Spleen (tissue), 7 donors: ENCODE results near the gene EPHA6.

ENCODE experiments used
- CTCF ChIP-seq, 11 experiments: fragments of 200-600 bp in 7 of 11; fragments of 450-650 bp in 4 of 11; sonication (generic) in 4 of 11; IDR thresholded peaks in 8 of 11; conservative IDR thresholded peaks in 3 of 11; 1 replicate in 7 of 11; 2 replicates in 4 of 11; pipeline versions ENCODE4 v1.4.0 to v1.8.0; 2016 to 2021; ENCODE audit warnings: antibody characterized with exemption in 11 of 11, inconsistent platforms in 4 of 11, mild to moderate bottlenecking in 1 of 11
- POLR2A ChIP-seq, 3 donors: fragments of 450-650 bp; IDR thresholded peaks; one replicate each; pipeline ENCODE4 v1.5.1; 2017; ENCODE audit warnings: antibody characterized with exemption in 3 of 3, mild to moderate bottlenecking in 1 of 3
- POLR2AphosphoS5 ChIP-seq, 3 donors: sonication (generic); formaldehyde crosslinking; IDR thresholded peaks; one replicate each; pipeline ENCODE4 v1.5.1; 2017; ENCODE audit warnings: antibody characterized with exemption in 3 of 3
- donor health status: DM: no; HTN: no; CAD: no; lungs with moderate emphysema.
- donor health status: DM: no; HTN: no; CAD: no.
- donor health status: DM: no; HTN: no; CAD: no.

GRCh38 chr3:97658668-97659285 lies 844.4 kb downstream of the EPHA6 start:
- TF ChIP-seq CTCF (IDR thresholded peaks at IDR 0.05 in 8 of 11, conservative IDR thresholded peaks at IDR 0.05 in 3 of 11): peak in 4 of 11 experiments; percentile 18 to 38 (median 28)
- no peak for TF ChIP-seq POLR2AphosphoS5 (IDR thresholded peaks at IDR 0.05)
- TF ChIP-seq POLR2A (IDR thresholded peaks at IDR 0.05): no peak
